HG03469 (cell line): ENCODE data around the gene CPD.
"Not testable (repeated sequence)": the region's sequence is repeated elsewhere in the genome, so short reads cannot be mapped to it uniquely, and the experiment has no call there.

Experiments
- ATAC-seq: cut with Tn5 transposase; IDR thresholded peaks from one replicate; pipeline ENCODE4 v1.9.1; 2021; ENCODE audit warnings: mild to moderate bottlenecking, moderate library complexity, moderate number of reproducible peaks; ENCODE audit not compliant: unreplicated experiment

Gene CPD

DNA sequence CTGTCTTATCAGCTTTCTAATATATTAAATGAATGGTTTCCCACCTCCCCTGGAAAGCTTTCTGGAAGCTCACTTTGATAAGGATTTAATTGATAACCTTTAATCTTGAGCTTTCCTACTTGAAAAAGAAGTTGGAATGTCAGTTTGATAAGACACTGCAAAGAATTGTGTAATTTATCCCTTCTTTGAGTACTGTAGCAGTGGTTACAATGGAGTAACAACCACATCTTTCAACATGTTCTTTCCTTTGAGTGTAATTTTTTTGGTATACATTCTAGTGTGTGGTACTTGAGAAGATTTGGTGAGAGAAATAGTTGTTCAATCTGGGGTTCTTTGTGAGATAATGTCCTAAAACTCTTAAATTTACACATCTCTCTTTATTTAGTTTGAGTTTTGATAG, 43.4 kb downstream of the CPD start:
- no peak for ATAC-seq

DNA sequence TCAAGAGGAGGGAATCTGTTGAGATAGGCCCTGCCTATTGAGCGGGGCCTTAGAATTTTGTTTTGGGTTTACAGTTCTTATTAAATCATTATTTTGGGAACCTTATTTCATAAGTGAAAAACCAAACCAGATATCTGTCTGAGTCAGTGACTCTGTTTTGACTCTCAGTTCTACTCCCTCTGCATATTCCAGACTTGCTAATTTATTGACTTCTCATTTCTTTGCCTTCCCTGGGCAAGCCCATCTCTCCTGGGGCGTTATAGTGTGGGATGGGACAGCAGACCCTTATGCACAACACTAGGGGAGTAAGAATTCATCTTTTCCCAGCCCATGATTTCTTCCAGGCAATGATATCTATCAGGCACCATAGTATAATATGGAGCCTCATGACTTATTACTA, 45.7 kb downstream of the CPD start:
- ATAC-seq = no peak

DNA sequence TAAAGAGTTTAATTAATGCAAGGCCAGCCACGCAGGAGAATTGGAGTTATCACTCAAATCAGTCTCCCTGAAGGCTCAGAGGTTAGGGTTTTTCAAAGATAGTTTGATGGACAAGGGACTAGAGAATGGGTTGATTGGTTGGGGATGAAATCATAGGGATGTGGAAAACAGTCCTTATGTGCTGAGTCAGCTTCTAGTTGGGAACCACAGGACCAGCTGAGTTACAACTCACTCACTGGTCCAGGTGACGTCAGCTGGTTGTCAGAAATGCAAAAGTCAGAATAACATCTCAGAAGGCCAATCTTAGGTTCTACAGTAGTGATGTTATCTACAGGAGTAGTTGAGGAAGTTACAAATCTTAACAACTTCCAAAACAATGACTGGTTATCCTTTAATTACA, 47.6 kb downstream of the CPD start:
- ATAC-seq = no peak

DNA sequence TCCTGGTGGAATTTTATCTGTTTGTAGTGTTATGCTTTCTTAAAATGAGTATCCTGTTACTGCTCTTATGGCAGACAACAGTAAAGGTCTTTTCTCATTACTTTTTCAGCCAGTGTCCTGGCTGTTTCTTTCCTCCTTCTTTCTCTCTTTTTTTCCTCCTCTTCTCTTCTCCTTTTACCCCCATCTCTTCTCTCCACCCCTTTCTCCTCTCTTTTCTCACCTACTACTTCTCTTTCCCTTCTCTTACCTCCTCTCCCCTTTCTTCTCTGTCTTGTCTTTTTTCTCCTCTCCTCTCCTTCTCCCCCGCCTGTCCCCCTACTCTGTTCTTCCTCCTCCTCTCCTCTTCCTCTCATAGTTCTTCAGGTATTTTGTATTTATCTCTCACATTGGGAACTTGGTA, 48.9 kb downstream of the CPD start:
- ATAC-seq = no peak

DNA sequence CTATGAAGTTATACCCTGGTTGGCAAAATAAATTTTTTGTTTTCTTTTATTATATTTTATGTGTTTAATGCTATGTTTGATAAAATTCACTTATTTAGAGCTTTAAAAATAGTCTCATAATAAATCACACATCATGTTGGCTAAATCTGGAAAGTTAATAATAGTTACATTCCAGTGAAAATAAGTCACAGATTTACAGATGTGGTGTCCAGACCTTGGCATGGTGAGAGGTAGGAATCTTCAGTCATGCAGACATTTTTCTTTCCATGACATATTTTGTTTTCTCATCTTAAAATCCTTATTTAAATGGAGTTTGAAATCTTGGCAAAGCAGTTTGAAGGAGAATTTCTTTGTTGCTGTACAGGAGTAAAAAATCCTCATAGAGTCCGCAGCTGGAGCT, 50.4 kb downstream of the CPD start:
- ATAC-seq = no peak

DNA sequence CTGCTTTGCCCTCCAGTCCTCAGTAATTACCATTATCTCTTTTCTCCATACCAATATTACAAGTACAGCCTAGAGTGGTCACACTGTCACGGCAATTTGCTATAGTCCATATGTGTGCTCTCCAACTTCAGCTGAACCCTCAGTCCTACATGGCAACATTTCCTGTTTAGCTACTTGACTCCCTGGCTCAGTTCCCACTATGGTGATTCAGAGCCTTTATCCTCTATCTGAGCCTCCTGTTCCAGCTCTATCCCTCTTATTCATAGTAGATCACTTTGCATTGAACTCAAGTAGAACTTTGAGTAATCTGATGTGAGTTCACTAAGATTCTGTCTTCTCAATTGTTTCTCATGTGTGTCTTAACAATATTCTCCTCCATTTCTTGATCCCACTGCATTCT, 54.8 kb downstream of the CPD start:
- no peak for ATAC-seq

- ATAC-seq = no peak
These were observed 58.0 kb downstream of the CPD start for GRCh38 chr17:30436729-30437128.

- no peak for ATAC-seq
These were observed 65.0 kb downstream of the CPD start for GRCh38 chr17:30443721-30444120.

- not testable (repeated sequence) for ATAC-seq
These were observed 67.9 kb downstream of the CPD start for GRCh38 chr17:30446640-30447039.

- no peak for ATAC-seq
These were observed 70.8 kb downstream of the CPD start for GRCh38 chr17:30449480-30449879.

GRCh38 chr17:30450125-30451027, 71.6 kb downstream of the CPD start:
- no peak for ATAC-seq

GRCh38 chr17:30454635-30455034, 75.9 kb downstream of the CPD start:
- no peak for ATAC-seq

- ATAC-seq = no peak
These were observed 79.6 kb downstream of the CPD start for GRCh38 chr17:30458371-30458770.

- not testable (repeated sequence) for ATAC-seq
These were observed 80.2 kb downstream of the CPD start for GRCh38 chr17:30458797-30459413.

- no peak for ATAC-seq
These were observed 89.7 kb downstream of the CPD start for GRCh38 chr17:30468465-30468864.

- ATAC-seq = no peak
These were observed 93.6 kb downstream of the CPD start for GRCh38 chr17:30472238-30472890.

- ATAC-seq = no peak
These were observed 96.5 kb downstream of the CPD start for GRCh38 chr17:30475206-30475605.

- no peak for ATAC-seq
These were observed 98.0 kb downstream of the CPD start for GRCh38 chr17:30476726-30477082.

GRCh38 chr17:30477083-30477773, 98.5 kb downstream of the CPD start, which contains the start of gene GOSR1:
Gene GOSR1, plus strand, starts transcription at chr17:30477408. Its CDS starts 26 bp downstream, at chr17:30477434.
- ATAC-seq = peak; percentile 44

GRCh38 chr17:30477774-30478115, 99.0 kb downstream of the CPD start:
- no peak for ATAC-seq

GRCh38 chr17:30482555-30482954, 103.8 kb downstream of the CPD start:
- ATAC-seq = no peak
